SJSA1 (cell line): ENCODE data around the gene TASP1. TPM values are rescaled to one million over a fixed set of nuclear protein-coding genes. Genes with fewer than 3 reads are reported as not detected.

Source experiments
- DNase-seq, 2 experiments: peaks; one replicate each; pipeline ENCODE4 v3.0.0-alpha.2; 2015 to 2020; ENCODE audit warnings: low spot score in 2 of 2, low read depth in 1 of 2
- H3K27ac ChIP-seq: fragments of 250-450 bp; sonication (Bioruptor Pico); 2 replicates; pipeline ENCODE4 v1.5.1; 2020; ENCODE audit warnings: mild to moderate bottlenecking, moderate library complexity
- H3K27me3 ChIP-seq: fragments of 250-450 bp; sonication (Bioruptor Pico); replicated peaks from 2 replicates; pipeline ENCODE4 v1.5.1; 2020; ENCODE audit warnings: mild to moderate bottlenecking, moderate library complexity
- H3K36me3 ChIP-seq: fragments of 250-450 bp; sonication (Bioruptor Pico); 2 replicates; pipeline ENCODE4 v1.5.1; 2020; ENCODE audit warnings: mild to moderate bottlenecking
- H3K4me1 ChIP-seq: fragments of 250-450 bp; sonication (Bioruptor Pico); replicated peaks from 2 replicates; pipeline ENCODE4 v1.6.1; 2021; ENCODE audit warnings: mild to moderate bottlenecking
- H3K4me3 ChIP-seq: fragments of 250-450 bp; sonication (Bioruptor Pico); 2 replicates; pipeline ENCODE4 v1.5.1; 2020; ENCODE audit warnings: mild to moderate bottlenecking
- H3K9me3 ChIP-seq: fragments of 250-450 bp; sonication (Bioruptor Pico); replicated peaks from 2 replicates; pipeline ENCODE4 v1.5.1; 2020; ENCODE audit warnings: mild to moderate bottlenecking
- total RNA-seq: library from RNA; depleted of rRNA; stranded (reverse); fragments of >200 nt; shearing (Covaris generic); gene quantifications from 2 replicates; pipeline ENCODE4 v1.2.3, GENCODE V29; 2014

TASP1 gene
- total RNA-seq, 1 experiment from 2014 or later: 11.3 TPM

DNA sequence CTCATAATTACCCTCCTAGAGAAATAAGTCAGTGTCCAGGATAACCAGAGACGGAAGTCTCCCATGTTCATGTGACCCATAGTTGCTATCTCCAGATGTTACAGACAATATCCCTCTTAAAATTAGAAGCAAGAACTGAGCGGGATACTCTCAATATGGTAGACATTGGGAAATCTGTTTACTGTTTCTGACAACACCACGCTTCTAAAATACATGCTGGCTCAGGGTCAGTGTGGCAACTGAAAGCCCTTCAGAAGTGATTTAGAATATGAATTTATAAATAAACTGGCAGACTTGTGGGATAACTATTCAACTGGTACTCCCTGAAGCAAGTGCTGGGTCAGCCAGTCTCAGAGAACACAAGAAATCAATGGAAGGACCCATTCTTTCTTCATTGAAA, 108.6 kb downstream of the TASP1 start:
- Histone ChIP-seq H3K9me3 (no peaks in the 10 kb centered on the region), H3K36me3 (0 out of 2 replicates have a peak, but pooled peaks cover 2% of the 10 kb centered on the region), H3K27ac (no peak overlapping the region), H3K4me3 (no peak overlapping the region), H3K4me1 (peaks cover under 1% of the 10 kb centered on the region; the same call in 1 of the 2 replicates), H3K27me3 (no peaks in the 10 kb centered on the region)
- DNase-seq: no peak

GRCh38 chr20:13526551-13526950, 112.2 kb downstream of the TASP1 start:
- no peak overlapping the region for H3K4me3 ChIP-seq
- DNase-seq: no peak
- no peaks in the 10 kb centered on the region for H3K9me3 ChIP-seq
- H3K27me3 ChIP-seq: no peaks in the 10 kb centered on the region
- peaks cover 4% of the 10 kb centered on the region; the same call in 1 of the 2 replicates for H3K4me1 ChIP-seq
- H3K36me3 ChIP-seq: 0 out of 2 replicates have a peak, but pooled peaks cover 5% of the 10 kb centered on the region
- H3K27ac ChIP-seq: no peak overlapping the region

- H3K27me3 ChIP-seq: no peaks in the 10 kb centered on the region
- peaks cover 4% of the 10 kb centered on the region; the same call in 1 of the 2 replicates for H3K4me1 ChIP-seq
- H3K36me3 ChIP-seq: 0 out of 2 replicates have a peak, but pooled peaks cover 5% of the 10 kb centered on the region
- H3K27ac ChIP-seq: no peak overlapping the region
- no peak overlapping the region for H3K4me3 ChIP-seq
- no peaks in the 10 kb centered on the region for H3K9me3 ChIP-seq
- peak in 1 of 2 experiments; percentile 11 for DNase-seq
Observed at GRCh38 chr20:13525225-13525940, 113.3 kb downstream of the TASP1 start.

DNA sequence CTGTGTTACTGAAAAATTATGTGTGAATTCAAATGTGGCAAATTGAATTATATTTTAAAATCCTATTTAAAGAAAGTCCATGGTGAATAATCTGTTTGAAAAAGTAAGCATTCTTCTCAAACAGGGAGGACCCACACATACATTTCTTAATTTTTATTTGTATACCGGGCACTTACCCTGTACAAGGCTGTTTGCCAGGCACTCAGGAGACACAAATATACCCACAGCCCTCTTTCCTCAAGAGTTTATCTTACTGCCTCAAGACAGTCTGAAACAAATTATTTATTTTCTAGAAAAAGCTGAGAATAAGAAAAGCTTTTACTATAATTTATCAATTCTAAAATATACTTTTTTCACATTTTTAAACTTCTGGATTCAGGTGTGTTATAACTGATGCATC, 114.4 kb downstream of the TASP1 start:
- 0 out of 2 replicates have a peak, but pooled peaks cover 5% of the 10 kb centered on the region for H3K36me3 ChIP-seq
- H3K27ac ChIP-seq: no peak overlapping the region
- H3K4me3 ChIP-seq: no peak overlapping the region
- no peaks in the 10 kb centered on the region for H3K9me3 ChIP-seq
- peaks cover 4% of the 10 kb centered on the region; the same call in 1 of the 2 replicates for H3K4me1 ChIP-seq
- no peaks in the 10 kb centered on the region for H3K27me3 ChIP-seq
- no peak for DNase-seq

- Histone ChIP-seq H3K27ac (no peak overlapping the region), H3K36me3 (no peaks in the 10 kb centered on the region; the same call in 1 of the 2 replicates), H3K4me3 (no peak overlapping the region), H3K27me3 (no peaks in the 10 kb centered on the region), H3K4me1 (no peaks in the 10 kb centered on the region), H3K9me3 (no peaks in the 10 kb centered on the region)
- DNase-seq: no peak
Observed at GRCh38 chr20:13517831-13518230, 120.9 kb downstream of the TASP1 start.

DNA sequence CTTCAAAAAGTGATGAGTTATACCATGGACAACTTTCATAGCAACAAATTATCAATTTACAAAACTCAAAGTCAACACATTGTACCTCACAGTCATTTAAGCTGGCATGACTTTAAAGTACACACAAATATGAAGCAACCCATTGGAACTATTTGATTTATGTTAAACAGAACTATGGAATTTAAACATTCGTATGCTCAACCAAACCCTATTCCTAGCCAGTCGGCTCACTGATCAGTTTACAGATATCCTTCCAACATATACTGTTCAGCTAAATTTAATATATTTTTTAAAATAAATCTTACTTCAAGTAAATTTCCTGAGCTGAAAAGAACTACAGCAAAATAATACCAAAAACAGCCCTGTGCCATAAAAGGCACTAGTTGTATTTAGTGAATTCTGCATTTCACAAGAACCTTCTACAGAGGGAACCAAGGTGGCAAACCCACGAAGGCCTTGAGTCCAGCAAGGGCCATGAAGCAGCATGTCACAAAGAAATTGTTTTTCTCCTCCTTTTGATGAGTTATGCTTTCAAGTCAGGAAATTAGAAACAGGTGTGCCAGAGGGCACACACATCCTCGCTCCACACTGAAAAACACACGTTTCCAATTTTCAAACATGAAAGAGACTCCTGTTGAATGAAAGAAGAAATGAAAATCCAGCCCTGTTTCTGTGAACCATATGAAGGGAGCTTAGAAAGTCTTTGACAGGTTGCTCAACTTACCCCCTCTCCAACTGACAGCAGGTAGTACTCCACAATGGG, 122.8 kb downstream of the TASP1 start:
- Histone ChIP-seq H3K4me3 (no peak overlapping the region), H3K4me1 (no peaks in the 10 kb centered on the region), H3K9me3 (no peaks in the 10 kb centered on the region), H3K27me3 (no peaks in the 10 kb centered on the region), H3K36me3 (no peaks in the 10 kb centered on the region; the same call in 1 of the 2 replicates), H3K27ac (no peak overlapping the region)
- DNase-seq: no peak

GRCh38 chr20:13515291-13515690, 123.4 kb downstream of the TASP1 start:
- Histone ChIP-seq H3K27me3 (no peaks in the 10 kb centered on the region), H3K9me3 (no peaks in the 10 kb centered on the region), H3K36me3 (no peaks in the 10 kb centered on the region; the same call in 1 of the 2 replicates), H3K27ac (no peak overlapping the region), H3K4me1 (no peaks in the 10 kb centered on the region), H3K4me3 (no peak overlapping the region)
- DNase-seq: no peak

DNA sequence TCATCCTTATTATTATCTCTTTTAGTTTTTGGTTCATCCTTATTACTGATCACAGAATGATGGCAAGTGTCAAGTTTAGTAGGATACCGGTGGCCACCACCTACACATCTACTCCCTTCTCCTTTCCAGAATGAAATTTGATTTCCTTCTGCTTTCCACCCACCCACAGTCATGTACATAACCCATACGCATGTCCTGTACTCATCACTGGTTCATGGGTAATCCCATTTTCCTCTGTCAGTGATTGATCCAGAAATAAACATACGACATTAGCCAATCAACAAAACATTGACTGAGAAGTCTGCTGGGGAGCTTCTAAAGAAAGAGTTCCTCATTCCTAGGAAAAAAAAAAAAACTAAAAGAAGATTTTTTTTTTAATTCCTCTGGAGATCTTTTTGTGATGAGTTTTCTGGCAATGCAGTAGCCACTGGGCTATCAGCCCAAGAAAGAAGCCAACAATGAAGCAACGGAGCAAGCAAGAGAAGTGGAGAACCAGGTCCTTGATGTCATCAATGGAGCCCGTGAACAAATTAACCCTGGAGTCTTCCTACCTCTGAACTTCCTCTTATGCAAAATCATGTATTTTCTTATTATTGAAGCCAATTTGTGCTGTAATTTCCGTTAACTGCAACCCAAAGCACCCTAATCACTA, 127.8 kb downstream of the TASP1 start:
- no peak for DNase-seq
- H3K27ac ChIP-seq: no peak overlapping the region
- no peaks in the 10 kb centered on the region for H3K9me3 ChIP-seq

GRCh38 chr20:13507646-13508045, 131.1 kb downstream of the TASP1 start:
- Histone ChIP-seq H3K36me3 (no peaks in the 10 kb centered on the region), H3K27ac (no peak overlapping the region), H3K27me3 (no peaks in the 10 kb centered on the region), H3K4me1 (no peaks in the 10 kb centered on the region), H3K4me3 (no peak overlapping the region), H3K9me3 (no peaks in the 10 kb centered on the region)
- DNase-seq: no peak

More for the DNA sequence above, 127.8 kb downstream of the TASP1 start:
- H3K4me3 ChIP-seq: no peak overlapping the region
- no peaks in the 10 kb centered on the region for H3K4me1 ChIP-seq
- H3K36me3 ChIP-seq: no peaks in the 10 kb centered on the region; the same call in 1 of the 2 replicates
- H3K27me3 ChIP-seq: no peaks in the 10 kb centered on the region

- Histone ChIP-seq H3K4me3 (no peak overlapping the region), H3K36me3 (no peaks in the 10 kb centered on the region), H3K27ac (no peak overlapping the region), H3K27me3 (no peaks in the 10 kb centered on the region), H3K4me1 (no peaks in the 10 kb centered on the region), H3K9me3 (no peaks in the 10 kb centered on the region)
- no peak for DNase-seq
Observed at GRCh38 chr20:13501500-13501899, 137.2 kb downstream of the TASP1 start.

GRCh38 chr20:13494019-13494418, 144.7 kb downstream of the TASP1 start:
- Histone ChIP-seq H3K27me3 (no peaks in the 10 kb centered on the region), H3K36me3 (no peaks in the 10 kb centered on the region), H3K9me3 (no peaks in the 10 kb centered on the region), H3K27ac (no peak overlapping the region), H3K4me1 (no peaks in the 10 kb centered on the region), H3K4me3 (no peak overlapping the region)
- DNase-seq: no peak

DNA sequence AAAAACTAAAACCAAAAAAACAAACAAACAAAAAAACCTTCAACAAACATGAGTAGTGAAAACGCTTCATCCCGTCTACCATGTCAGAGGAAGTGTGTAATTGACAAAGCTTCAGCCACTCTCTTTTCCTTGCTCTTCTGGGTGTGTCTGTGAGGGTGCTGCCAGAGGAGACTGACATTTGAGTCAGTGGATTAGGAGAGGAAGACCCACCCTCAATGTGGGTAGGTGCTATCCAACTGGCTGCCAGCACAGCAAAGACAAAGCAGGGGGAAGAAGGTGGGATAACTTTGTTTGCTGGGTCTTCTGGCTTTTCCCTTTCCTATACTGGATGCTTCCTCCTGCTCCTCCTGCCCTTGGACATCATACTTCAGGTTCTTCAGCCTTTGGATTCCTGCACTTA, 145.6 kb downstream of the TASP1 start:
- Histone ChIP-seq H3K36me3 (no peaks in the 10 kb centered on the region), H3K9me3 (no peaks in the 10 kb centered on the region), H3K4me3 (no peak overlapping the region), H3K27ac (no peak overlapping the region), H3K27me3 (no peaks in the 10 kb centered on the region), H3K4me1 (no peaks in the 10 kb centered on the region)
- no peak for DNase-seq

GRCh38 chr20:13492001-13492481, 146.7 kb downstream of the TASP1 start:
- no peak overlapping the region for H3K4me3 ChIP-seq
- peak overlapping the region; percentile 16; the same call in 1 of the 2 replicates for H3K27ac ChIP-seq
- H3K4me1 ChIP-seq: no peaks in the 10 kb centered on the region

More at GRCh38 chr20:13492001-13492481, 146.7 kb downstream of the TASP1 start:
- H3K27me3 ChIP-seq: no peaks in the 10 kb centered on the region
- DNase-seq: peak in 1 of 2 experiments; percentile 15
- no peaks in the 10 kb centered on the region for H3K36me3 ChIP-seq
- H3K9me3 ChIP-seq: no peaks in the 10 kb centered on the region
